Lower leg skin (tissue), 3 donors: ENCODE results near the gene BRD3OS.

Experiments
- CTCF ChIP-seq, 3 donors: fragments of 450-650 bp; IDR thresholded peaks; one replicate each; pipeline ENCODE4 v1.5.1; 2016; ENCODE audit warnings: antibody characterized with exemption in 3 of 3, mild to moderate bottlenecking in 3 of 3, moderate library complexity in 2 of 3
- POLR2A ChIP-seq, 2 donors: fragments of 450-650 bp; IDR thresholded peaks; one replicate each; pipeline ENCODE4 v1.6.1; 2016 to 2017; ENCODE audit warnings: antibody characterized with exemption in 2 of 2, mild to moderate bottlenecking in 1 of 2, moderate library complexity in 1 of 2

- TF ChIP-seq CTCF (IDR thresholded peaks at IDR 0.05) (no peak), POLR2A (IDR thresholded peaks at IDR 0.05) (no peak)
These were observed 20.7 kb downstream of the BRD3OS start for GRCh38 chr9:134045841-134046544.
